Activated CD4-positive, alpha-beta T cell treated with anti-CD3 and anti-CD28 coated beads, Interleukin-2, amount 50 U/mL, for 16 hours (primary cell): ENCODE data around the gene ARHGAP26.
A peak's percentile ranks its signal among the peaks of the same experiment; 100 is the strongest.
"Not testable (repeated sequence)": the region's sequence is repeated elsewhere in the genome, so short reads cannot be mapped to it uniquely, and the experiment has no call there.

Source experiments
- DNase-seq: peaks from one replicate; pipeline ENCODE4 v3.0.0-alpha.2; 2020

ARHGAP26 gene

DNA sequence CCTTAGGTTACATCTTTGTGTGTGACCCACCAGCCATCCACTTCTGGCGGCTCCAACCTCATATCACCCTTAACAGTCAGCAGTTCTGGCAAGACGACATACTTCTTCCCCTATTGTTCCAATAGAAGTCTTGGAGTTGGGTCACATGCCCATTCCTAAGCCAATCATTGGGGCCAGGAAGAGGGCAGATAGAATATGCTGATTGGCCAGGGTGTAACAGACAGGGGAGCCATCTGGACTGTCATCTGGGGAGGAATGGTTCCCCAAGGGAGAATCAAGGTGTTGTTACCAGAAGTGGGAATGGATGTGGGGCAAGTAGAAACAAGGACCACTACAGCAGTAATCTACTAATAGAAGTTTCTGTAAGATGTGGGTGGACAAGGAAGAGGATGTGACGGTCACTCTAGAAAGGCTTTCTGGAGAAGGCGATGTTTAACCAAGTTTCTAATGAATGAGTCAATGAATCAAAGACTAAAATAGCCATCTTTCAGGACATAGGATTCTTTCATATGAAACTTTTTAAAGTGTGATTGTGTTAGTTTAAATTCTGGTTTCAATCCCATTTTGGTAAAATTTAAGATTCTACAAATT lies 200.4 kb downstream of the ARHGAP26 start:
- no peak for DNase-seq

- DNase-seq, result no peak
These were observed 201.3 kb downstream of the ARHGAP26 start for GRCh38 chr5:142971303-142972013.

GRCh38 chr5:142972064-142972570 lies 201.9 kb downstream of the ARHGAP26 start:
- no peak for DNase-seq

DNA sequence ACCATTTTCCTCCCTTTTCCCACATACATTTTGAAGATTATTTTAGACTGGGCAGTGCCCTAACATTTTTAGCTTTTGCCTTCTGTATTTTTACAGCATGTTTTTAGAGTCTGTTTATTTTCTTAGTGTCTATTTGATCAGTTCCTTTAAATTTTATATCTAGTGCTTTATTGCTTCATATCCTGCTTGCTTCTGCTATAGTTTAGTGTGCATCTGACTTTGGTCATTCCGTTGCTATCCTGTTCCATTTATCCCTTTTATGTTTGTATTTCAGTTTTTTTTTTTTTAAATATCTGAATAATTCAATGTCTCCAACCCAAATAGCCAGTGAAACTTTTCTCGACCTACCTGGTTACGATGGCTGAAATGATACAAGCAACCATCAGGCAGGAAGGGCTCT lies 203.8 kb downstream of the ARHGAP26 start:
- no peak for DNase-seq

GRCh38 chr5:142974409-142974808 lies 204.2 kb downstream of the ARHGAP26 start:
- no peak for DNase-seq

DNA sequence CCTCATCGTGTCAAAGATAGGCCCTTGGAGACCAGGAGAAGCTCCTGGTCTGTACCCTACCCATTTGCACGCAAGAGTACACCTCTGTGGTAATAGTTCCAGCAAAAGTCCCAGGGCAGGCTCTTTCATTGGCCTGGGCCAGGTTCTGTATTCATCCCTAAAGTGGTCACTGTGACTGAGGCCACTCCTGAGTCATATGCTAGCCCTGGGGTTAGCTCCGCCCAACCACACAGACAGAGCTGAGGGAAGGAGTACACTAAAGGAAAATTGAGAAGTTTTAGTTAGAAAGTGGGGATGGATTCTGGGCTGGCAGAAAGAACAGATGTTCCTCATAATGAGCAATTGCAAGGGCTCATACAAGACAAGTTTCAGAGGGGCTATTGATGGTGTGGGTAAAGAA lies 206.7 kb downstream of the ARHGAP26 start:
- peak; percentile 32 for DNase-seq

DNA sequence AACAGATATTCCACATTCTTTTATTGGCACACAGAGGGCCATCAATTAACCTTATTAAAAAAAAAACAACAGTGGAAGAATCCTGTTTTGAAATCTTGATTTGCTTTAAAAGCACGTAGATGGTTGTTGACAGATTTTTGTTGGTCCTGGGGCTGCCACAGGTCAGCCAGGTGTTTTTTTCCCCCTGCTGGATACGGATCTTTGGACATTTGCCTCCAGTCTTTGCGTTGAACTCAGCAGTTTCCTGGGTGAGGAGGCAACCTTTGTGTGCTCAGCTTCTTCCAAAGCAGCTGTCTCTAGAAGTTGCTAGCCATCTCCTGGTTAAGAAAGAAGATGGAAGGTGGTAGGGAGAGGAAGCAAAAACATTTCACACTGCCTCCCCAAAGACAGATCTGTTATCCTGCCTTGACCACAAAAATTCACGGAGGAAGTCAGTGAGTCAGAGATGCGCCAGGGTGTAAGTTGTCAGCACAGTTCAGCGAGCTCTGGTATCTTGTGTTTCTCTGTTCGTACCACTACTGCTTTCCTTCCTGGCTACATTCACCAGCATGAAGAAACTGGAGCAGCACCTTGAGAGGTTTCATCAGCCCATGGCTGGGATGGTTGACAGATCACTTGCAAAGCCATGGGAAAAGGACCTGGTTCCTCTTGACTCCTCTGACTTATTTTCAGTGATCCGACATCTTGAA lies 207.3 kb downstream of the ARHGAP26 start:
- peak; percentile 80 for DNase-seq

DNA sequence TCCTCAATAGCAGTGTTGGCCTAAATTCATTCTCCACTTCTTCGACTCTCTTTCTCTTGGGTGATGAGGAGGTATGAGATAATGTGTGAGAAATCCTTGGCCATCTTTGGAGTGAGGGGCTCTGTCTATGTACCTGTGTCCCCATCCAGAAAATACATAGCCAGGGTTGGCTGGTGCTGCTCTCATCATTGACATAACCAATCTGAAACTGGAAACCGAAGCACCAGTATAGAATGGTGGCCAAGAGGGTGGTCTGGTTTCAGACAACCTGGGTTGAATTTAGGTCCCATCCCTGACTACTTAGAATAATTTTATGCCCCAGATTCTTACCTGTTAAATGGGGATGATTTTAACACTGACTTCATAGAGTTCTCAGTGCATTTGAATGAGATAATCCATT lies 208.1 kb downstream of the ARHGAP26 start:
- DNase-seq, result no peak

DNA sequence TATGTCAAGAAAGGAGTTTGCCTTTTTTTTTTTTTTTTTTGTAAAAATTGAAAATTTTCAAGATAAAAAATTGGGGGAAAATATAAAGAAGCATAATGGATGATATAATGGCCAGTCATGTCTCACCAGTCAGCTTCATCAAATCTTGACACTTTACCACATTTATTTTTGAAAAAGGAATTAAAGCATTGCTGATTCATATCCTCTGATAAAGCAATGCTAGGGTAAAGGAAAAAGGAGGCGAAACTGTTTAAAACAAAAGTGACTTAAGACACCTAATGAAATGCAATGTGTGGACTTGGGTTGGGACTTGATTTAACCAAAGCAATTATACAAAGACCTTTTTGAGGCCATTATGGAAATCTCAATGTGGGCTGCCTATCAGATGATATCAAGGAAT lies 208.5 kb downstream of the ARHGAP26 start:
- DNase-seq, result no peak

DNA sequence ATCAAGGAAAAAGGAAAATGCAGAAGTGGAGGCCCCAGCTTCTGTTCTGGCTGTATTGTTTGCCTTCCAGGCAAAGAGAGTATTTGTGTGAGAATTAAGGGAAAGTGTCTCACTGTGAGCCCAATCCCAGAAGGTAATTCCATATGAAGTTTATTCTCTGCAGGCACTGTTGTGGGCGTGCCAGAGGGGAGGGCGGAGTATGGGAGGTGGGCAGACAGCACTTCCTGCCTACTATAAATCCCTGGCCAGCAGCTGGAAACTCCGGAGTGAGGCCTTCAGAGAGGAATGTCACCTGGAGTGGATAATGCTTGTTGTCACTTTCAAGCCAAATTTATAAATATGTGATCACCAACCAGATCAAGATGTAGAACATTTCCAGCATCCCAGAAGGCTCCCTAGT lies 209.5 kb downstream of the ARHGAP26 start:
- DNase-seq, result no peak

GRCh38 chr5:142981475-142981874 lies 211.3 kb downstream of the ARHGAP26 start:
- DNase-seq, result no peak

GRCh38 chr5:142981886-142982820 lies 212.0 kb downstream of the ARHGAP26 start:
- DNase-seq, result no peak

DNA sequence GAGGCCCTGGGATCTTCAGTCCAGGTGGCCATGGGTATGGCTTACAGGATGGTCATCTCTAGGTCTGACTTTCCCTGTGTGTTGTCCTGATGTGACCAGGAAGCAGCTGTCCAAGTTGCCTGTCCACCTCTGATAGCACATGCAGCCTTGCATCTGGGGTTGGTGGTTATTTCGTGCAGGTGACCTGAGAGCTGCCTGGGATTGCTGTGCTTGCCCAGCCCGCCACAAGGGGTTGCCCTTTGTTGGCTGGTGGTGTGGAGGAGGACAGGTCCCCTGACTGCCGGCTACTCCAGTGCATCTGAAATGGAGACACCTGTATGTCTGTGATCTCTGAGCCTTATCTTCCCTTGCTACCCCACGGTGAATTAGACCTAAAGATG lies 212.6 kb downstream of the ARHGAP26 start:
- DNase-seq, result no peak

- DNase-seq, result no peak
These were observed 213.8 kb downstream of the ARHGAP26 start for GRCh38 chr5:142984011-142984410.

DNA sequence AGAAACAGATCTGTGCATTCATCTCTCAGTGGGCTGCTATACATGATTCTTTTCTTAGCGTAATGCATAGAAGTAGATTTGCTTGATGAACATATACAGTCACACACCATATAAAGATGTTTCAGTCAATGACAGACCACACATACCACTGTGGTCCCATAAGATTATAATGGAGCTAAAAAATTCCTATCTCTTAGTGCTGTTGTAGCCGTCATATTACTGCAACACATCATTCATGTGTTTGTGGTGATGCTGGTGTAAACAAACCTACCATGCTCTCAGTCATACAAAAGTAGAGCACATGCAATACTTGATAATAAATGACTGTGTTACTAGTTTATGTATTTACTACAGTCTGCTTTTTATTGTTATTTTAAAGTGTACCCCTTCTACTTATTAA lies 214.3 kb downstream of the ARHGAP26 start:
- no peak for DNase-seq

DNA sequence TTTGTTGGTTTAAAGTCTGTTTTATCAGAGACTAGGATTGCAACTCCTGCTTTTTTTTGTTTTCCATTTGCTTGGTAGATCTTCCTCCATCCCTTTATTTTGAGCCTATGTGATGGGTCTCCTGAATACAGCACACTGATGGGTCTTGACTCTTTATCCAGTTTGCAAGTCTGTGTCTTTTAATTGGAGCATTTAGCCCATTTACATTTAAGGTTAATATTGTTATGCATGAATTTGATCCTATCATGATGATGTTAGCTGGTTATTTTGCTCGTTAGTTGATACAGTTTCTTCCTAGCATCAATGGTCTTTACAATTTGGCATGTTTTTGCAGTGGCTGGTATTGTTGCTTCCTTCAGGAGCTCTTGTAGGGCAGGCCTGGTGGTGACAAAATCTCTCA lies 219.1 kb downstream of the ARHGAP26 start:
- not testable (repeated sequence) for DNase-seq

GRCh38 chr5:142990073-142990472 lies 219.9 kb downstream of the ARHGAP26 start:
- DNase-seq, result not testable (repeated sequence)

- DNase-seq, result no peak
These were observed 224.0 kb downstream of the ARHGAP26 start for GRCh38 chr5:142994218-142994617.

DNA sequence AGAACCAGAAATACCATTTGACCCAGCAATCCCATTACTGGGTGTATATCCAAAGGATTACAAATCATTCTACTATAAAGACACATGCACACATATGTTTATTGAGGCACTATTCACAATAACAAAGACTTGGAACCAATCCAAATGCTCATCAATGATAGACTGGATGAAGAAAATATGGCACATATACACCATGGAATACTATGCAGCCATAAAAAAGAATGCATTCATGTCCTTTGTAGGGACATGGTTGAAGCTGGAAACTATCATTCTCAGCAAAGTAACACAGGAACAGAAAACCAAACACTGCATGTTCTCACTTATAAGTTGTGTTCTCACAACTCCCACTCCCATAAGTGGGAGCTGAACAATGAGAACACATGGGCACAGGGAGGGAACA lies 225.4 kb downstream of the ARHGAP26 start:
- not testable (repeated sequence) for DNase-seq

DNA sequence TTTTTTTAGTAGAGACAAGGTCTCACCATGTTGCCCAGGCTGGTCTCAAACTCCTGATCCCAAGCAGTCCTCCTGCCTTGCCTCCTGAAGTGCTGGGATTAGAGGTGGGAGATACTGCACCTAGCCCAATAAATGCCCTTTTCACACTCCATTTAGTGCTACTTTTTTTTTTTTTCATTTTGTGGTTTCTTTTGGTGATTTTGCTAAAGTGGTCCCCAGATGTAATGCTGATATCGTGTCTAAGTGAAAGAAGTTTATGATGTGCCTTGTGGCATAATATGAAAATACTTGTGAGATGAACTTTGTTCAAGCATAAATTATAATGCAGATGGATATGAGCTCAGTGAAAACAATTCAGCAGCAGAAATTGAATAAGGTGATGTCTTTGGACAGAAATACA lies 227.4 kb downstream of the ARHGAP26 start:
- DNase-seq, result no peak

GRCh38 chr5:142998316-142999020 lies 228.3 kb downstream of the ARHGAP26 start:
- no peak for DNase-seq

GRCh38 chr5:143000551-143000950 lies 230.4 kb downstream of the ARHGAP26 start:
- DNase-seq, result not testable (repeated sequence)
